Right atrium auricular region (tissue), 2 donors: ENCODE results near the gene OGFOD2. TPM values are rescaled to one million over a fixed set of nuclear protein-coding genes. Genes with fewer than 3 reads are reported as not detected.

Experiments
- DNase-seq: peaks from one replicate; pipeline ENCODE4 v3.0.0-alpha.2; 2019; ENCODE audit warnings: low spot score
- H3K27ac ChIP-seq, 2 donors: fragments of 200-600 bp; sonication (generic); 1 replicate in 1 of 2; 2 replicates in 1 of 2; pipeline ENCODE4 v1.5.1; 2016 to 2019
- H3K27me3 ChIP-seq, 2 donors: fragments of 200-600 bp; sonication (generic); one replicate each; pipeline versions ENCODE4 v1.5.1 to v1.6.0; 2017 to 2019
- H3K36me3 ChIP-seq: fragments of 200-600 bp; sonication (generic); one replicate; pipeline ENCODE4 v1.5.1; 2016
- H3K4me1 ChIP-seq, 2 donors: fragments of 200-600 bp; sonication (generic); one replicate each; pipeline versions ENCODE4 v1.5.1 to v1.6.0; 2017 to 2019
- H3K4me3 ChIP-seq, 2 donors: fragments of 200-600 bp; sonication (generic); 1 replicate in 1 of 2; 2 replicates in 1 of 2; pipeline ENCODE4 v1.5.1; 2017 to 2019; ENCODE audit warnings: mild to moderate bottlenecking in 1 of 2, moderate library complexity in 1 of 2
- H3K9me3 ChIP-seq, 2 donors: fragments of 200-600 bp; sonication (generic); one replicate each; pipeline ENCODE4 v1.5.1; 2019
- total RNA-seq, 2 donors: library from RNA; depleted of rRNA; stranded (reverse); fragments of >200 nt; gene quantifications; one replicate each; pipeline ENCODE4 v1.1.0, GENCODE V29; 2016
- TF ChIP-seq, protein P1 (sequence below), 2 donors: fragments of 200-600 bp; sonication (generic); IDR thresholded peaks; one replicate each; pipeline ENCODE4 v1.5.1; 2019; ENCODE audit warnings: antibody characterized with exemption in 2 of 2

OGFOD2 gene
- total RNA-seq, 2 donors from 2014 or later: 4.9 to 6.8 TPM

GRCh38 chr12:122997343-122998250, 22.6 kb downstream of the OGFOD2 start:
- no peak for DNase-seq
- TF ChIP-seq, protein P1, sequence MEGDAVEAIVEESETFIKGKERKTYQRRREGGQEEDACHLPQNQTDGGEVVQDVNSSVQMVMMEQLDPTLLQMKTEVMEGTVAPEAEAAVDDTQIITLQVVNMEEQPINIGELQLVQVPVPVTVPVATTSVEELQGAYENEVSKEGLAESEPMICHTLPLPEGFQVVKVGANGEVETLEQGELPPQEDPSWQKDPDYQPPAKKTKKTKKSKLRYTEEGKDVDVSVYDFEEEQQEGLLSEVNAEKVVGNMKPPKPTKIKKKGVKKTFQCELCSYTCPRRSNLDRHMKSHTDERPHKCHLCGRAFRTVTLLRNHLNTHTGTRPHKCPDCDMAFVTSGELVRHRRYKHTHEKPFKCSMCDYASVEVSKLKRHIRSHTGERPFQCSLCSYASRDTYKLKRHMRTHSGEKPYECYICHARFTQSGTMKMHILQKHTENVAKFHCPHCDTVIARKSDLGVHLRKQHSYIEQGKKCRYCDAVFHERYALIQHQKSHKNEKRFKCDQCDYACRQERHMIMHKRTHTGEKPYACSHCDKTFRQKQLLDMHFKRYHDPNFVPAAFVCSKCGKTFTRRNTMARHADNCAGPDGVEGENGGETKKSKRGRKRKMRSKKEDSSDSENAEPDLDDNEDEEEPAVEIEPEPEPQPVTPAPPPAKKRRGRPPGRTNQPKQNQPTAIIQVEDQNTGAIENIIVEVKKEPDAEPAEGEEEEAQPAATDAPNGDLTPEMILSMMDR (IDR thresholded peaks at IDR 0.05): no peak
- H3K27ac ChIP-seq: no peak overlapping the region
- H3K9me3 ChIP-seq: no peaks in the 10 kb centered on the region
- no peak overlapping the region for H3K4me3 ChIP-seq
- H3K36me3 ChIP-seq: peaks cover 25% of the 10 kb centered on the region
- H3K27me3 ChIP-seq: no peaks in the 10 kb centered on the region
- peaks cover 0 to 18% of the 10 kb centered on the region in 2 donors for H3K4me1 ChIP-seq

- Histone ChIP-seq H3K4me1 (peaks cover 0 to 18% of the 10 kb centered on the region in 2 donors), H3K36me3 (peaks cover 25% of the 10 kb centered on the region), H3K27ac (no peak overlapping the region), H3K4me3 (no peak overlapping the region), H3K9me3 (no peaks in the 10 kb centered on the region), H3K27me3 (no peaks in the 10 kb centered on the region)
- DNase-seq: no peak
- TF ChIP-seq, protein P1 (IDR thresholded peaks at IDR 0.05): no peak
These were observed 23.3 kb downstream of the OGFOD2 start for GRCh38 chr12:122998316-122998715.

DNA sequence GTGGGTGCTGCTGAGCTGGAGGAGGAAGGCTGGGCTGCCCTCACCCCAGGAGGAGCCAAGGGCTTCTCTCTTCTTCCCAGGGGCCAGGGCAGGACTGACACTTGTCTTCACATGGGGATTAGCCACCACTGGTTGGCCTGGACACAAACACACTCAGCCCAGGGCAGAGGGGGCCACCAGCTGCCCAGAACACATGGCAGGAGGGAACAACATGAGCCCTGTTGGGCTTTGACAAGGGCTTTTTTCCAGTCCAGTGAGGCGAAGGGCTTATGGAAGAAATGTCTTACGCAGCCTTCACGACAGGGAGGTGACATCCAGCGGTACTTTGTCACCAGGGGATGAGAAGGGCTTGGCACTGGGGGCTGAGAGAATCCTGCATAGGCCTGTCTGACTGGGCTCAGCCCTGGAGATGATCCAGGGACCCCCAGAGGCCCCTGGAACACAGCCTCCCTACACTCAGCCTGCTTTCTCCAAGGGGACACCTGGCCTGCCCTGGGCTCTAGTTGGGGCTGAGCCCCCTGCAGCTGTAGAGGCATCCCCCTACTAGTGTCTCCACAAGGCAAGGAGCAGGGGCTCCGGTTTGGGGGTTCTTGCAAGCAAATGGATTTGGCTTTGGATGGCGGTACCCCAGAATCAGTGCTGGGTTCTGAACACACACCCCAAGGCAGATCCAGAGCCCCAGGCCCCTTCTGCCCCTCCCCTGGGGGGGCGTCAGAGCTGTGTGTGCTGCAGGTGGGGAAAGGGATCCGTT, 24.3 kb downstream of the OGFOD2 start:
- no peaks in the 10 kb centered on the region for H3K27me3 ChIP-seq
- peaks cover 29% of the 10 kb centered on the region for H3K36me3 ChIP-seq
- no peak overlapping the region for H3K27ac ChIP-seq
- TF ChIP-seq, protein P1 (IDR thresholded peaks at IDR 0.05): no peak
- DNase-seq: no peak
- H3K9me3 ChIP-seq: no peaks in the 10 kb centered on the region
- peaks cover 0 to 18% of the 10 kb centered on the region in 2 donors for H3K4me1 ChIP-seq
- H3K4me3 ChIP-seq: no peak overlapping the region

DNA sequence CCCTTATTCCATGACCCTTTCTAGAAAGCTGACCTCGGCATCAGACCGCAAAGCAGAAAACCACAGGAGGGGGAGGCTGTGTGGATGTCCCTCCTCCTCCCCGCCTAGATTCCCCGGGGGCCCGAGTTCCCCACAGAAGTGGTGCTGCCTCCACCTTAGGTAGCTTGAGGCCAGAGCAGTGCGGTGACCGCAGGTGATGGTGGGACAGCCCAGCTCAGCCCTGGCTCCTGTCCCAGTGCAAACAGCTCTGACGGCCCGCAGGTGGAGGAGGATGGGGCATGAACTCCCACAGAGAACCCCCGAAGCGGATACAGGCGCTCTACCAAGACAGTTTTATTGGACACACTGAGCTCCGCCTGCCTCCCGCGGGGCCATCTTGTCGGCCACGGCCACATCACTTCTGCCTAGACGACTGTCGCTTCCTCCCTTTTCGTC, 25.0 kb downstream of the OGFOD2 start:
- Histone ChIP-seq H3K9me3 (no peaks in the 10 kb centered on the region), H3K4me1 (peaks cover 0 to 16% of the 10 kb centered on the region in 2 donors), H3K4me3 (no peak overlapping the region), H3K27ac (no peak overlapping the region), H3K27me3 (no peaks in the 10 kb centered on the region), H3K36me3 (peaks cover 35% of the 10 kb centered on the region)
- DNase-seq: no peak
- TF ChIP-seq, protein P1 (IDR thresholded peaks at IDR 0.05): no peak

GRCh38 chr12:123000578-123000977, 25.5 kb downstream of the OGFOD2 start:
- H3K4me1 ChIP-seq: peaks cover 0 to 10% of the 10 kb centered on the region in 2 donors
- TF ChIP-seq, protein P1 (IDR thresholded peaks at IDR 0.05): no peak
- no peaks in the 10 kb centered on the region for H3K27me3 ChIP-seq
- H3K36me3 ChIP-seq: peaks cover 40% of the 10 kb centered on the region
- H3K9me3 ChIP-seq: no peaks in the 10 kb centered on the region
- DNase-seq: no peak
- no peak overlapping the region for H3K4me3 ChIP-seq
- H3K27ac ChIP-seq: no peak overlapping the region
